T-cell (primary cell): ENCODE results near the gene ELF3. TPM values are rescaled to one million over a fixed set of nuclear protein-coding genes. Genes with fewer than 3 reads are reported as not detected.

Source experiments
- ATAC-seq, 4 experiments: fragments of 200-7000 bp in 3 of 4; fragments of 150-1000 bp in 1 of 4; cut with Tn5 transposase; replicated peaks in 1 of 4; 1 replicate in 3 of 4; 2 replicates in 1 of 4; pipeline ENCODE4 v1.10.0; 2021; ENCODE audit warnings: moderate library complexity in 3 of 4, mild to moderate bottlenecking in 2 of 4, moderate number of reproducible peaks in 1 of 4
- CTCF ChIA-PET, 2 donors: fragments of 300-600 bp; sonication (Branson Sonifier 250); formaldehyde crosslinking; loops; one replicate each; lab custom pipeline; 2022; ENCODE audit warnings: antibody characterized with exemption in 2 of 2; lab: Charles Lee
- POLR2A ChIA-PET, 2 donors: fragments of 300-600 bp; sonication (Branson Sonifier 250); formaldehyde crosslinking; loops; one replicate each; lab custom pipeline; 2022; ENCODE audit warnings: antibody characterized with exemption in 2 of 2; lab: Charles Lee
- DNase-seq, 35 experiments: peaks; one replicate each; pipeline versions ENCODE4 v3.0.0 to v3.0.0-alpha.2; 2013 to 2023
- H3K27ac ChIP-seq: one replicate; pipeline ENCODE4 v1.5.1; 2013; ENCODE audit warnings: low read length
- H3K27me3 ChIP-seq, 2 experiments: replicated peaks in 1 of 2; 1 replicate in 1 of 2; 2 replicates in 1 of 2; pipeline versions ENCODE4 v1.6.1 to v1.7.0; 2013; ENCODE audit warnings: low read length in 1 of 2, mixed read lengths in 1 of 2; ENCODE audit not compliant: control insufficient read depth in 2 of 2, insufficient read depth in 2 of 2; ENCODE audit errors: extremely low read depth in 1 of 2
- H3K36me3 ChIP-seq, 2 donors: 1 replicate in 1 of 2; 2 replicates in 1 of 2; pipeline versions ENCODE4 v1.6.1 to v1.7.0; 2013; ENCODE audit warnings: low read length in 1 of 2; ENCODE audit not compliant: control insufficient read depth in 2 of 2, insufficient read depth in 1 of 2; ENCODE audit errors: extremely low read depth in 1 of 2
- H3K4me1 ChIP-seq, 2 experiments: 1 replicate in 1 of 2; 2 replicates in 1 of 2; pipeline versions ENCODE4 v1.6.1 to v1.7.0; 2013; ENCODE audit warnings: low read length in 2 of 2, mixed read lengths in 1 of 2; ENCODE audit not compliant: insufficient read depth in 2 of 2, control insufficient read depth in 1 of 2; ENCODE audit errors: extremely low read depth in 1 of 2
- H3K4me3 ChIP-seq, 2 donors: 1 replicate in 1 of 2; 2 replicates in 1 of 2; pipeline versions ENCODE4 v1.5.1 to v1.7.0; 2013; ENCODE audit warnings: mild to moderate bottlenecking in 2 of 2, low read length in 1 of 2, moderate library complexity in 1 of 2; ENCODE audit not compliant: control insufficient read depth in 1 of 2; ENCODE audit errors: extremely low read depth in 1 of 2
- H3K9me3 ChIP-seq: 2 replicates; pipeline ENCODE4 v1.7.0; 2013
- H3K27ac Mint-ChIP-seq, 2 donors: one replicate each; pipeline ENCODE4 v1.8.0; 2020 to 2021; ENCODE audit warnings: mild to moderate bottlenecking in 2 of 2, mixed read lengths in 2 of 2
- H3K27me3 Mint-ChIP-seq, 2 donors: one replicate each; pipeline ENCODE4 v1.8.0; 2021 to 2022; ENCODE audit warnings: mixed read lengths in 2 of 2
- H3K36me3 Mint-ChIP-seq: one replicate; pipeline ENCODE4 v1.8.0; 2021; ENCODE audit warnings: mixed read lengths
- H3K4me1 Mint-ChIP-seq, 3 donors: one replicate each; pipeline ENCODE4 v1.8.0; 2020 to 2022; ENCODE audit warnings: mixed read lengths in 3 of 3, mild to moderate bottlenecking in 1 of 3
- H3K4me3 Mint-ChIP-seq, 3 donors: one replicate each; pipeline ENCODE4 v1.8.0; 2020 to 2022; ENCODE audit warnings: mild to moderate bottlenecking in 3 of 3, mixed read lengths in 3 of 3, moderate library complexity in 3 of 3
- H3K9me3 Mint-ChIP-seq, 3 donors: one replicate each; pipeline ENCODE4 v1.8.0; 2020 to 2022; ENCODE audit warnings: mixed read lengths in 3 of 3
- WGBS: methylation state at CpG from one replicate; pipeline ENCODE4 v1.1.5; 2013; ENCODE audit warnings: missing lambda C conversion rate; ENCODE audit not compliant: insufficient coverage; 5-methylcytosine and 5-hydroxymethylcytosine counted together
- total RNA-seq, 35 experiments: library from RNA in 6 of 35; stranded (reverse) in 6 of 35; fragments of 120-200 nt in 1 of 35; gene quantifications; one replicate each; pipeline versions ENCODE4 v1.2.1 to v1.2.4 and lab custom pipeline; 2013 to 2026

ELF3 gene
- total RNA-seq, 5 donors from 2014 or later (not counting 1 experiment from before 2014, with no cell fraction given), result 0.90 to 3.7 (median 1.5) TPM

GRCh38 chr1:202012544-202013478, 2.4 kb downstream of the ELF3 start:
- WGBS, result 76% methylated on average over 25 of the region's 35 CpGs
- H3K27me3 Mint-ChIP-seq, result peaks cover 6 to 9% of the 10 kb centered on the region in 2 donors
- DNase-seq (no peak), ATAC-seq (no peak)
- Histone ChIP-seq H3K4me1 (peaks cover 0 to 4% of the 10 kb centered on the region in 2 experiments), H3K27ac (no peak overlapping the region), H3K9me3 (no peaks in the 10 kb centered on the region), H3K36me3 (no peaks in the 10 kb centered on the region), H3K27me3 (peaks cover 0 to 20% of the 10 kb centered on the region in 2 experiments), H3K4me3 (no peak overlapping the region)
- no peak overlapping the region for H3K4me3 Mint-ChIP-seq
- H3K36me3 Mint-ChIP-seq, result peaks cover 3% of the 10 kb centered on the region
- peaks cover 0 to 5% (median 2%) of the 10 kb centered on the region in 3 donors for H3K4me1 Mint-ChIP-seq
- H3K9me3 Mint-ChIP-seq, result no peaks in the 10 kb centered on the region
- H3K27ac Mint-ChIP-seq, result no peak overlapping the region
- POLR2A ChIA-PET, result interaction anchor here in 1 of 2 donors (0.5 kb wide), 1 partner anchor 44 kb away, joined by 3 read pairs; no protein-coding TSS in a partner anchor
- CTCF ChIA-PET, result interaction anchor here (0.6 to 2.2 kb wide), 4 partner anchors 13 to 739 kb away, joined by 3 to 8 read pairs (median 3); no protein-coding TSS in a partner anchor

DNA sequence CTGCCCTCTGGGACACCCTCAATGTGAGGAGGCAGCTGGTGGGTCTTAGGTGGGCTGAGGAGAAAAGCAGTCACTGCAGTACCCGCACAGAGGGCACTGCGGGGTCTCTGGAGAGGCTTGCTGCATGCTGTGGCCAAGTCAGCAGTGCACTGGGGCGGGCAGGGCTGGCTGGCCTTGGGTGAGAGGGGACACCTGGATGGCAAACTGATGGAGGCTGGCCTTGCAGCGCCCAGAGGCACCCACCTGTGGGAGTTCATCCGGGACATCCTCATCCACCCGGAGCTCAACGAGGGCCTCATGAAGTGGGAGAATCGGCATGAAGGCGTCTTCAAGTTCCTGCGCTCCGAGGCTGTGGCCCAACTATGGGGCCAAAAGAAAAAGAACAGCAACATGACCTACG, 3.2 kb downstream of the ELF3 start:
- POLR2A ChIA-PET, result no interaction called here

DNA sequence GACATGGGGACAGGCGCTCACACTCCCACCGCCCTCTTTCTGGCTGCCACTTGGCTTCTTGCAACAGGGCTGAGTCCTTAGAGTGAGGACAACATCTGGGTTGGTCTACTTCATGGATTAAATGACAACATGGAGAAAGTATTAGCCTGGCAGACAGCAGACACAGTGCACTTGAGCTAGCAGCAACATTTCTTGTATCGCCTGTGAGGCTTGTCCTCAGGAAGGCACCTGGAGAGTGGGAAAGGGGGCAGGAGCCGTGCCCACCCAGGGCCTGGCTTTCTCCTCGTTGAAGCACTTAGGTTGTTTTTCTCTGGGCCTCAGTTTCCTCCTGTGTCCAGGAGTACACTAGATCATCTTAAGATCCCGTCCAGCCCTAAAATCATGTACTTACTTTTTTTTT, 3.7 kb downstream of the ELF3 start:
- Mint-ChIP-seq H3K4me1 (peaks cover 0 to 6% (median 5%) of the 10 kb centered on the region in 3 donors), H3K9me3 (no peaks in the 10 kb centered on the region), H3K4me3 (no peak overlapping the region), H3K27me3 (peaks cover 12 to 16% of the 10 kb centered on the region in 2 donors), H3K36me3 (peaks cover 3% of the 10 kb centered on the region), H3K27ac (no peak overlapping the region)
- POLR2A ChIA-PET, result no interaction called here
- DNase-seq, result no peak
- Histone ChIP-seq H3K4me3 (no peak overlapping the region), H3K4me1 (peaks cover 0 to 4% of the 10 kb centered on the region in 2 experiments), H3K36me3 (no peaks in the 10 kb centered on the region), H3K27ac (no peak overlapping the region), H3K9me3 (no peaks in the 10 kb centered on the region), H3K27me3 (peaks cover 0 to 27% of the 10 kb centered on the region in 2 experiments)
- CTCF ChIA-PET, result interaction anchor here in 1 of 2 donors (0.5 kb wide), 1 partner anchor 1801 kb away, joined by 4 read pairs; no protein-coding TSS in a partner anchor
- WGBS, result 96% methylated on average over 3 of the region's 6 CpGs
- no peak for ATAC-seq

More for the DNA sequence above, 3.2 kb downstream of the ELF3 start:
- Histone ChIP-seq H3K9me3 (no peaks in the 10 kb centered on the region), H3K27ac (no peak overlapping the region), H3K36me3 (no peaks in the 10 kb centered on the region), H3K27me3 (peaks cover 0 to 22% of the 10 kb centered on the region in 2 experiments), H3K4me3 (no peak overlapping the region), H3K4me1 (peaks cover 0 to 4% of the 10 kb centered on the region in 2 experiments)
- Mint-ChIP-seq H3K9me3 (no peaks in the 10 kb centered on the region), H3K36me3 (peaks cover 3% of the 10 kb centered on the region), H3K27me3 (peaks cover 8 to 11% of the 10 kb centered on the region in 2 donors), H3K27ac (no peak overlapping the region), H3K4me1 (peaks cover 0 to 5% (median 2%) of the 10 kb centered on the region in 3 donors), H3K4me3 (no peak overlapping the region)
- 89% methylated on average over 12 of the region's 12 CpGs for WGBS
- DNase-seq, result no peak
- CTCF ChIA-PET, result interaction anchor here (0.5 to 2.2 kb wide), 4 partner anchors 14 to 1801 kb away, joined by 3 to 8 read pairs (median 4); no protein-coding TSS in a partner anchor
- ATAC-seq, result no peak

- no peak overlapping the region for H3K27ac ChIP-seq
Observed at GRCh38 chr1:202014915-202015661, 4.7 kb downstream of the ELF3 start.

DNA sequence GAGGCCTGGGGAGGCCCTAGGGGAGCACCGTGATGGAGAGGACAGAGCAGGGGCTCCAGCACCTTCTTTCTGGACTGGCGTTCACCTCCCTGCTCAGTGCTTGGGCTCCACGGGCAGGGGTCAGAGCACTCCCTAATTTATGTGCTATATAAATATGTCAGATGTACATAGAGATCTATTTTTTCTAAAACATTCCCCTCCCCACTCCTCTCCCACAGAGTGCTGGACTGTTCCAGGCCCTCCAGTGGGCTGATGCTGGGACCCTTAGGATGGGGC, 5.2 kb downstream of the ELF3 start:
- WGBS, result no CpG with 5 or more reads among the region's 3 CpGs
- H3K9me3 ChIP-seq, result no peaks in the 10 kb centered on the region
- H3K4me1 Mint-ChIP-seq, result peaks cover 0 to 4% (median 0%) of the 10 kb centered on the region in 3 donors
- H3K27ac ChIP-seq, result no peak overlapping the region
- H3K4me3 Mint-ChIP-seq, result no peak overlapping the region
- DNase-seq (no peak), ATAC-seq (no peak)
- H3K27me3 Mint-ChIP-seq, result peaks cover 14 to 17% of the 10 kb centered on the region in 2 donors
- peaks cover 3% of the 10 kb centered on the region for H3K36me3 Mint-ChIP-seq
- no peaks in the 10 kb centered on the region for H3K4me1 ChIP-seq
- CTCF ChIA-PET, result no interaction called here
- H3K4me3 ChIP-seq, result no peak overlapping the region
- POLR2A ChIA-PET, result no interaction called here
- H3K27ac Mint-ChIP-seq, result no peak overlapping the region
- no peaks in the 10 kb centered on the region for H3K36me3 ChIP-seq
- peaks cover 0 to 26% of the 10 kb centered on the region in 2 experiments for H3K27me3 ChIP-seq
- H3K9me3 Mint-ChIP-seq, result no peaks in the 10 kb centered on the region

More at GRCh38 chr1:202014915-202015661, 4.7 kb downstream of the ELF3 start:
- Histone ChIP-seq H3K36me3 (no peaks in the 10 kb centered on the region), H3K9me3 (no peaks in the 10 kb centered on the region), H3K27me3 (peaks cover 0 to 26% of the 10 kb centered on the region in 2 experiments), H3K4me1 (no peaks in the 10 kb centered on the region), H3K4me3 (no peak overlapping the region)
- Mint-ChIP-seq H3K27ac (no peak overlapping the region), H3K9me3 (no peaks in the 10 kb centered on the region), H3K27me3 (peaks cover 14 to 17% of the 10 kb centered on the region in 2 donors), H3K36me3 (peaks cover 3% of the 10 kb centered on the region), H3K4me1 (peaks cover 0 to 4% (median 0%) of the 10 kb centered on the region in 3 donors), H3K4me3 (no peak overlapping the region)
- POLR2A ChIA-PET, result no interaction called here
- DNase-seq (no peak), ATAC-seq (no peak)
- CTCF ChIA-PET, result no interaction called here
- 86% methylated on average over 11 of the region's 17 CpGs for WGBS
